RWPE1 (cell line): ENCODE measurements around the gene SAMD4B.

Experiments used
- CTCF ChIA-PET: fragments of 350-600 bp; sonication (Branson Sonifier 250); formaldehyde crosslinking; extraction: SDS; loops from one replicate; lab custom pipeline; 2021; lab: Yijun Ruan, JAX
- POLR2A ChIA-PET: fragments of 400-600 bp; formaldehyde crosslinking; extraction: SDS; loops from one replicate; lab custom pipeline; 2020; ENCODE audit warnings: antibody characterized with exemption; ENCODE audit not compliant: low non-redundant PET; lab: Yijun Ruan, JAX
- DNase-seq: peaks from one replicate; pipeline ENCODE4 v3.0.0; 2012; ENCODE audit warnings: low spot score
- H3K27ac ChIP-seq: fragments of 450-650 bp; 2 replicates; pipeline ENCODE4 v1.5.1; 2017
- TF ChIP-seq, protein P1 (sequence below): fragments of 450-650 bp; conservative IDR thresholded peaks from 2 replicates; pipeline ENCODE4 v1.5.1; 2017; ENCODE audit warnings: low read depth, mild to moderate bottlenecking

SAMD4B gene

DNA sequence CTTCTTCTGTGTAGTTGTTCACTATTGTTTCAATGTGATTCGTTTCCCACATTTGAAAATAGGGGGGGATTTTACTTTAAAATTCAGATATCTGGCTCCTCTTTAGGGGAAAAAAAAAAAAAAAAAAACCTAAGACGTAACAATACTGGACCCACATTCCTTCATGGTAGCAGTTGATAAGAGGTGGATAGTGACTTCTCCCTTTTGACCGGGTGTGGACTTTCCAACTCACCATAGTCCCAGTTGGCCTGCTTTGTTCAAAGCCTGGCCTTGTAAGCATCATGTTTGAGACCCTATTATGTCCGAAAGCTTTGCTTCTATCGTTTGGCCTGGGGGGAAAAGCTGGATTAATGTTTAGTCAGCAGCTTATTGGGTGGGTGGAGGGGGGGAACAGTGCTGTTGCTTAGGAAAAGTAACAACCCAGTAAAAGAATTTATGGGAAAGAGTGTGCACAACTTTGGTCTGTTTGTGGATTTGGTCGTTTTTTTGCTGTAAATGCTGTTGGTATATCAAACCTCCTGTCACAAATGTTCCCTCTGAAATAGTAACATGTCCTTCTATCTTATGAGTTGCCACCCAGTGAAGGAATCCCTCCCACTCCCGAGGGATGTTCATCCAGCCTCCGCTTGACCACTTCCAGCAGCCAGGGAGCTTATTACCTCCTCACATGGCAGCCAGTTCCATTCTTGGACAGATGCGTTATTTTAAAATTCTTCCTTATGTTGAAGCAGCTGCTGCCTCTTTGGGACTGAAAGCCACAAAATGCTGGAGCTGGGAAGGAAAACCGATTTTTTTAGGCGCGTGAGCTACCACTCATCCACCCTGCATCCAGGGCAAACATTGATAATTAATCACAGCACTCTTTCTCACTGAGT is 10.4 kb downstream of the SAMD4B start:
- TF ChIP-seq, protein P1, sequence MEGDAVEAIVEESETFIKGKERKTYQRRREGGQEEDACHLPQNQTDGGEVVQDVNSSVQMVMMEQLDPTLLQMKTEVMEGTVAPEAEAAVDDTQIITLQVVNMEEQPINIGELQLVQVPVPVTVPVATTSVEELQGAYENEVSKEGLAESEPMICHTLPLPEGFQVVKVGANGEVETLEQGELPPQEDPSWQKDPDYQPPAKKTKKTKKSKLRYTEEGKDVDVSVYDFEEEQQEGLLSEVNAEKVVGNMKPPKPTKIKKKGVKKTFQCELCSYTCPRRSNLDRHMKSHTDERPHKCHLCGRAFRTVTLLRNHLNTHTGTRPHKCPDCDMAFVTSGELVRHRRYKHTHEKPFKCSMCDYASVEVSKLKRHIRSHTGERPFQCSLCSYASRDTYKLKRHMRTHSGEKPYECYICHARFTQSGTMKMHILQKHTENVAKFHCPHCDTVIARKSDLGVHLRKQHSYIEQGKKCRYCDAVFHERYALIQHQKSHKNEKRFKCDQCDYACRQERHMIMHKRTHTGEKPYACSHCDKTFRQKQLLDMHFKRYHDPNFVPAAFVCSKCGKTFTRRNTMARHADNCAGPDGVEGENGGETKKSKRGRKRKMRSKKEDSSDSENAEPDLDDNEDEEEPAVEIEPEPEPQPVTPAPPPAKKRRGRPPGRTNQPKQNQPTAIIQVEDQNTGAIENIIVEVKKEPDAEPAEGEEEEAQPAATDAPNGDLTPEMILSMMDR, result no peak
- H3K27ac ChIP-seq, result no peak overlapping the region
- CTCF ChIA-PET, result no interaction called here
- no peak for DNase-seq
- POLR2A ChIA-PET, result no interaction called here

- TF ChIP-seq, protein P1, result no peak
- no peak for DNase-seq
- POLR2A ChIA-PET, result no interaction called here
- CTCF ChIA-PET, result interaction anchor here (0.6 kb wide), 1 partner anchor 24 kb away, joined by 3 read pairs; no protein-coding TSS in a partner anchor
- H3K27ac ChIP-seq, result no peak overlapping the region
These were observed 13.0 kb downstream of the SAMD4B start for GRCh38 chr19:39355253-39355652.

DNA sequence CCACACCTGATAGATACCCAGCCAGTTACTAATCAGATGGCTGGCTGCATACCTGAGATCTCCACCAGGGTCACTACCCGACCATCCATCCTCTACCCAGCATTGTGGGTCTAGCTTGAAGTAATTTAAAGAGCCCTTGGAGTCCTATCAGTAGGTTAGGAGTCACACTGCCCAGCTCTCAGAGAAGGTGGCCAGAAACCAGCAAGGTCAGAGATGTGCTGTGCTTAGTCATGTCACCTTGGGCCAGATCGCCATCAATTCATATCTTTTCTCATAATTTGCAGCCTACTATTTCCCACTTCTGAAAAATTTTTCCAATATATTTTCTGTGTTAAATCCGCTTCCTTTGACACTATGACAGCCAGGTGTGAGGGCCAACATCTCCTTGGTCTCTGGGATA is 13.9 kb downstream of the SAMD4B start:
- no peak overlapping the region for H3K27ac ChIP-seq
- POLR2A ChIA-PET, result no interaction called here
- CTCF ChIA-PET, result no interaction called here
- DNase-seq, result no peak
- TF ChIP-seq, protein P1, result no peak

DNA sequence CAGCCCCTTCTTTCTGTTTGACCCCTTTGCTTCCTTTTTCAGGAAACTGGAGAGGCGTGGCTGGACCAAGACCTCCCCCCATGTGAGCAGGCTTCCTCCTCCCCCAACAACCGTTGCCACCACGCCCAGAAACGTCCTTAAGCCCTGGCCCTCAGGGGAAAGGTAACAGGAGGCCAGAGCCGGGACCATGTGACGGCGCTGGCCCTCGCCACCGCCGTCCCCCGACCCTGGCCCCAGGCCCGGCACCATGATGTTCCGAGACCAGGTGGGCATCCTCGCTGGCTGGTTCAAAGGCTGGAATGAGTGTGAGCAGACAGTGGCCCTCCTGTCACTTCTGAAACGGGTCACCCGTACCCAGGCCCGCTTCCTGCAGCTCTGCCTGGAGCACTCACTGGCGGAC is 14.4 kb downstream of the SAMD4B start:
- ChIA-PET POLR2A (no interaction called here), CTCF (no interaction called here)
- TF ChIP-seq, protein P1, result no peak
- no peak for DNase-seq
- no peak overlapping the region for H3K27ac ChIP-seq

GRCh38 chr19:39359026-39359425 is 16.8 kb downstream of the SAMD4B start:
- ChIA-PET POLR2A (no interaction called here), CTCF (no interaction called here)
- H3K27ac ChIP-seq, result no peak overlapping the region
- TF ChIP-seq, protein P1, result no peak
- DNase-seq, result no peak

DNA sequence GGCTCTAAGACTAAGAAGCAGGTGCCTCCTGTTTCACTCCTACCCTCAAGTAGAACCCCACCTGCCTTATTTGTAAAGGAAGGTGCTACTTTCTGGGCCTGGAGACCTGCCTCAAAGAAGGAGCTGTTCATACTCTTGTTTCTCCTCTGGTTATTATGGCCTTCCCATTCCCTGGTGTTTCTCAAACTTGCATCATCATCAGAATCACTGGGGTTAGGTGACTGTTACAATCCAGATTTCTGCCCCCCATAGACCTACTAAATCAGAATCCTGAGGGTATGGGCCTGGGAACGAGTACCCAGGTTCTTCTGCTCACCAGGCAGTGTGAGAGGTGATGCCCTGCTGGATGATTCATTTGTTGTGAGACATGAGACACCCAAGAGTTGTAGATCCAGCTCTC is 18.4 kb downstream of the SAMD4B start:
- no peak for DNase-seq
- TF ChIP-seq, protein P1, result no peak
- no peak overlapping the region; the same call in 1 of the 2 replicates for H3K27ac ChIP-seq
- ChIA-PET POLR2A (no interaction called here), CTCF (no interaction called here)
